HG03457 (cell line): ENCODE measurements around the gene AAMP.

Experiments used
- ATAC-seq: cut with Tn5 transposase; IDR thresholded peaks from one replicate; pipeline ENCODE4 v1.9.1; 2021; ENCODE audit warnings: moderate number of reproducible peaks; ENCODE audit not compliant: unreplicated experiment

AAMP gene

DNA sequence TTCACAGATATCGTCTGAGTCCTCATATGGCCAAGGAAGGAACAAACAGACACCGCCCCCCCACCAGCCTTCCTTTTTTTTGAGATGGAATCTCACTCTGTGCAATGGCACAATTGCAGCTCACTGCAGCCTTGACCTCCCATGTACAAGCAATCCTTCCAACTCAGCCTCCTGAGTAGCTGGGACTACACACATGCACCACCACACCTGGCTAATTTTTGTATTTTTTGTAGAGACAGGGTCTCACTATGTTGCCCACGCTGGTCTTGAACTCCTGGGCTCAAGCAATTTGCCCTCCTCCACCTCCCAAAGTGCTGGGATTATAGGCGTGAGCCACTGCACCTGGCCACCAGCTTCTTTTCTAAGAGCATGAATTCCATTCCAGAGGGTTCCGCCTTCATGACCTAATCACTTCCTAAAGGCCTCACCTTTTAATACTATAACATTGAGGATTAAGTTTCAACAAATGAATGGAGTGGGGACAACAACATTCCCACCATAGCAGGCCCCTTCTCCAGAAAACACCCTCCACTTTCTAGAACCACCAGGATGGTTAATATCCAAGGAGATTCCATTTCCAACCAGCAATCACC is 24.6 kb upstream of the AAMP start:
- no peak for ATAC-seq

DNA sequence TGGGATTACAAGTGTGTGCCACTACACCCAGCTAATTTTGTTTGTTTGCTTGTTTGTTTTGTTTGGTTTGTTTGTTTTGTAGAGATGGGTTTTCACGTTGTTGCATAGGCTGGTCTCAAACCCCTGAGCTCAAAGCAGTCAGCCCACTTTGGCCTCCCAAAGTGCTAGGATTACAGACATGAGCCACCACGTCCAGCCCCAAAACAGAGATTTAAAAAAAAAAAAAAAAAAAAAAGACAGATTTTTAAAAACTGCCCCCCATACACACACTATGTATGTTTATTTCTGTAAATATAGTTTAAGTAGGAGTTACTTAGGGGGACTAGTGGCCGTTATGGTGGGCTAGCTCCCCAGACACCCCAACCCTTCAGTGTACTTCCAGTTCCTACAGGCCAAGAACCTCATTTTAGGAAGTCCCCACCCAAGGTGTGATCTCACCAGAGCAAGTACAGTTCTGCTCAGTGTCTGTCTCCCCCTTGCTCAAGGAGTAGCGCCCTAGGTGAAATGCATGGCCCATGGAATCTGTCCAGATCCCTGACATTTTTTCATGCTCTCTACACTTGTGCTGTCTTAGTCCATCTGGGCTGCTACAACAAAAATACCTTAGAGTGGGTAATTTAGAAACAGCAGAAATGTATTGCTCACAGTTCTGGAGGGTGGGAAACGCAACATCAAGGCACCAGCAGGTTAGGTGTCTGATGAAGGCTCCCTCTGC is 23.9 kb upstream of the AAMP start:
- ATAC-seq, result no peak

DNA sequence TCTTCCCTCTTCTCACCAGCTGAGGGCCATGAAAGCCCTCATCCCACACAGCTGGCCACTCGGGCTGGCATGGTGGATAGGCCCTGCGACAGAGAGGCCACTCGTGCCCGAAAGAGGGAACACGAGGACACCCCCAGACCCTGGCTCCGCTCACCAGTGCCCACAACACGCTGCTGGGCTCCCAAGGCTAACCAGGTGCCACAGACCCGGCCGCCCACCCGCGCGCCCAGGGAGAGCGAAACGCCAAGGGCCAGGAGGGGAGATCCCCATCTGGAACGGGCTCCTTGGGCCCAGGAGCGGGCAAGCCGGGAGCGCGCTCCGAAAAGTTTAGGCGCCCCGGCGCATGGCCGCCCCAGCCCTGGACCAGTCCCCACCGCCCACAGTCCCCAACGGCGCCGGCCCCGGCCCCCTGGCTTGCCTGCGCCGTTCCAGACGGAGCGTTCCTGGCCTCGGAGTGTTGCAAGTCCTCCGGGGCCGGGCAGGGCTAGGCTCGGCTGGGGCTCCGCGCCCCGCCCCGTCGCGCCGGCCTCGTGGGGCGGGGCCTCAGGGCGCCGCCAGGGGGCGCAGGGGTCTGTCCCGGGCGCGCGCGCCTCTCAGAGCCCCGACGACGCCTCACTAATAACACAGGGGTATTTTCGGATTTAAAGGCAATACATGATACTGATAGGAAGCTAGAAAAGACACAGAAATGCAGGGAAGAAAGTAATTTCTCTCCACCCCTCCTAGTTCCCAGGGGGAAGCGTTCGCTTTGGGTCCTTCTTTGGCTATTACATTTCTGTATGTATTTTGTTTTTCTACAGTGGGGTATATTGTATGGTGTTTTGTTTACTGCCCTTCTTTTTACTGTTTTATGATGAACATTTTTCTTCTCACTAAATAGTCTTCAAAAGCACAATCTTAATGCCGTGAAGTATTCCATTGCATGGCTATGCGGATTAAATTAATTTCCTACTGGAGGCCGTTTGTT is 22.4 kb upstream of the AAMP start, which contains the start of gene TMBIM1:
Gene TMBIM1, minus strand, starts transcription at position 456 of the 967 bp plus-strand sequence. CDS start 10,362 bp downstream, outside the sequence.
- ATAC-seq, result peak; percentile 70

DNA sequence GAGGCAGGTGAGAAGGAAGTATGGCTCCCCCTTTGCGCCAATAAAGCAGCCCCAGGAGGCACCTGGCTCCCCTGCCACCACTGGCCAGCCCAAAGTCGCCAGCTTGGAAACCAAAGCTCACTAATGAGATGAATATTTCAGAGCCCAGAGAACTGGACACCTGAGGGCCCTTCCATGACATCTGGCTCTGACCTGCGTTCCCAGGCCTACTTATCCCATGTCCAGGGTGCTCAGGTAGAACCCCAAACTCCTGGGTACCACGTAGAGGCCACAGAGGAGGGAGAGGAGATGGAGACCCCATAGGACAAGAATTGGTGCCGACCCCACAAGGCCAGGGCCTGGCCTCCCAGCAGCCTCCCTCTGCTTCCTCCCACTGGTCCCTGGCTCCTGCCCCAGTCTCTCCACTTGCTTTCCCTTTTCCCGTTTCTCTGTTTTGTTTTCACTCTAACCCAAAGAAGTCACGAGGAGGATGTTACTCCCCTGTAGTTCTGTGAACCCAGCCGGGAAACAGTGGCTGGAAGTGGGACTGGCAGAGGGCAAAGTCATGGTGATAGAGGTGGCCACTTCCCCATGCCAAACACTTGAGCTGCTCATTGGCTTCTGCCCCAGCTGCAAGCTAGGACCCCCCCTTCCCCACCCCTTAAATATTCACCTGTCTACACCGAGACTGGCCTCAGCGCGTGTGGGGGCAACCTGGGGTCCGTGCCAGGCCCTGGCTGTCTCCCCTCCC is 21.5 kb upstream of the AAMP start:
- no peak for ATAC-seq

DNA sequence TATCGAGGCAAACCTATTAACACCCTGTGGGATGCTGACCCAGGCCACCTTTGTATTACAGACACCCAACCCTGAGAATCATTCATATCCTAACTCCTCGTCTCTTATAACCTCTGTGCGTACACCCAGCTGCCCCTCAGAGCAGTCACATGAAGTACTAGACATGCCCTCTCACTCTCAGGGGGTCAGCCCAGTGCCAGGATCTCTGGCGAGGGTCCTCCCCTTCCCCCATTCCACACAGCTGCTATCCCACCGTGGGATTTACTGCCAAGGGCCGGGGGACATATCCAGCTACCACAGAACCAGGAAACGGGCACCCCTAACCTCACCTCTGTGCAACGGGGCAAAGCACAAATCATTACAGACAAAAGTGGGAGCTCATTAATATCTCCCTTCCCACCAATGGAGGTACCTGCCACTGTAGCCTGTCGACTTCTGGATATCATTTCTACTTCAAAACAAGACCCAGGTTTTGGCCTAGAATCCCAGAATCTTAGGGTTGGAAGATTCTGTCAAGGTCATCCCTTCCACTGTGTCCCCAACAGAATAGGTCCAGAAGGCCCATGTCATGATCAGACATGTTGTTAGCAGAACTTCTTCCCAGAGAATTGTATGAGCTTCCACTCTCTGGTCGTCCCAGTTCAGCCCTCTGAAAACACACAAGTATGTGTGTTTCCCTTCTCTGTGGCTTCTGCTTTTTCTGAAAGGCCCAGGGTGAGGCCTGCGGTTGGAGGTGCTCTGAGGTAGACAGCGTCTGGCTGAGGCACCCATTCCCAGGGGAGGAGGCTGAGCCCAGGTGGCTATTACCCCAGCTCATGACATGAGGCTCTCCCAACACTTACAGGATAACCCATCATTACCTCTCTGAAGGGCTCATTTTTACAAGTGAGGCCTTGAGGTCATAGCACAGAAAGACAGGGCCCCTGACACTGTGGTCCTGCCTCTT is 20.7 kb upstream of the AAMP start:
- ATAC-seq, result peak; percentile 38

DNA sequence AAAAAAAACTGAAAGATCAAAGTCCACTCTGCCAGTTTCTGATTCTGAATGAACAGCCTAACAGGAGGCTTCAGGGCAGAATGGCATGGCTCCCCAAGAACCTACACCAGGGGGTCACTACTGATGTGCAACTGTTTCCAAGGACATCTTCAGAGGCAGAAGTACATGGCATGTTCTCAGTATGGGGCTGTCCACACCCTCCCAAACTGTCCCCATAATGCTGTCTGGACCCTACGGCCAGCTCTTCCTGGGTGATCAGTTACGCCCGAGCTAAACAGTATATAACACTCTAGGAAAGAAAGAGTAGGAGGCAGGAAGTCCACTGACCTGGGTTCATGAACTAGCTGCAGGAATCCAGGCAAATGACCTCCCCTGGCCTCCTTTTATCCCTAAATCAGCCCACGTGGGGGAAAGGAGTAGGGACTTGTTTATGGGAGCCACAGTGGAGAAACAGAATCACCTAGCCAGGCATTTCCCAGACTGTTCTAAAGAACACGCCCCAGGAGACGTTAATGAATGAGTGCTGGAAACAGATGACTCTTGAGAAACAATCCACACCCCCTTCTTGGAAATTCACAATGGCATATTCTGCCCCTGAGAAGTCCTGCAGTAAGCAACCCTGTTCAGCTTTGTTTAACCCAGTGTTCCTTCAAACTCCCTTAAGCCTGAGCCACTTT is 19.8 kb upstream of the AAMP start:
- ATAC-seq, result no peak

DNA sequence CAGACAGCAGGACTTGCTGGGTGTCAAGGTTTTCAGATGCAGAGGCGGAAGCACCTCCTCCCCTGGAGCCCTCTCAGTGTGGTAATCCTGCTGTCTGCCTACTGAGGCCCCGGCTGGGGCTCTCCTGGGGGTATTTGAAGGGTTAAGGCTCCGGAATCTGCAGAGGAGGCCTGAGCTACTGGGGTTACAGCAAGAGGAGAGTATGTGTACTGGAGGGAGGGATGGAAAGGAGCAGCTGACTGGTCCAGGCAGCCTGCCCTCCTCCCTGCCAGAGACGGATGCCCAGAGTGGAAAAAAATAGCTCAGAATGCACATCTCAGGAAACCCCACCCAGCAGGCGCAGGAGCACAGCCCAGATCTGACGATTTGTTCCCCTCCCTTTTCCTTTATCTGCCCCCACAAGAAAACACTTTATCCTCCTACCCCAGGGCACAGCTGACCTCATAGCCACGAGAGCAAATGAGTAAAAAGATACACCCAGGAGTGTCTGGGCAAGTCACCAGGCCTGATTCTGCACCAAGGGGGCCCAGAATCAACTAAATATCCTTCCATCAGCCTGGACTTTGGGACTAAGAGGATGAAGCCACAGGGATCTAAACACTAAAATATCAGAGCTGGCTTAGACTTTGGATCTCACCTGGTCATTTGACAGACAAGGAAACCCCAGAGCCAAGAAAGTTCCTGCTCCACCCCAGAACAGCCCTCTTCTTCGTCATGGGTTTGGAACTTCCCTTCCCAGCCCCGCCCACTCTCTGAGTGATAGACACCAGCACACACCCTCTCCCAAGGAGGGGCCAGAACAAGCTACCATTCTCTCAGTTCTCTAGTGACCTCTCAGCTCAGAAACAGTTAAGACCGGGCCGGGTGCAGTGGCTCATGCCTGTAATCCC is 16.9 kb upstream of the AAMP start:
- peak; percentile 55 for ATAC-seq

DNA sequence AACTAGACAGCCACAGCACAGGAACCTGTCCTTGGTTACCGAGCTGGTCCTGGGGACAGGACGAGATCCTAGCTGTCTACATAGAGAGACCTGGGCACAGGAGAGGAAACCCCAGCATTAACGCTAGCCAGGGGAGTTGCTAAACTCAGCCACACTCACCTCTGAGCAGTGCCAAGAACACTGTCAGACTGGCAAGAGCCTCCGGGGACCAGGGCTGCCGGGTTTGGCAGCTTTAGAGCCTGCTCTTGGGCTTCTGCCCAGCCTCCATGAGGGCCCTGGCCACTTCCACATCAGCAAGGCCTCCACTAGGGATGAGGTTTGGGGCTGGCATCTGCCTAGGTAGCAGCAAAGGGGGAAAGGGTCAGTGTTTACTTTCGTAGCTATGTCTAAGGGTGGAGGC is 15.7 kb upstream of the AAMP start:
- no peak for ATAC-seq

DNA sequence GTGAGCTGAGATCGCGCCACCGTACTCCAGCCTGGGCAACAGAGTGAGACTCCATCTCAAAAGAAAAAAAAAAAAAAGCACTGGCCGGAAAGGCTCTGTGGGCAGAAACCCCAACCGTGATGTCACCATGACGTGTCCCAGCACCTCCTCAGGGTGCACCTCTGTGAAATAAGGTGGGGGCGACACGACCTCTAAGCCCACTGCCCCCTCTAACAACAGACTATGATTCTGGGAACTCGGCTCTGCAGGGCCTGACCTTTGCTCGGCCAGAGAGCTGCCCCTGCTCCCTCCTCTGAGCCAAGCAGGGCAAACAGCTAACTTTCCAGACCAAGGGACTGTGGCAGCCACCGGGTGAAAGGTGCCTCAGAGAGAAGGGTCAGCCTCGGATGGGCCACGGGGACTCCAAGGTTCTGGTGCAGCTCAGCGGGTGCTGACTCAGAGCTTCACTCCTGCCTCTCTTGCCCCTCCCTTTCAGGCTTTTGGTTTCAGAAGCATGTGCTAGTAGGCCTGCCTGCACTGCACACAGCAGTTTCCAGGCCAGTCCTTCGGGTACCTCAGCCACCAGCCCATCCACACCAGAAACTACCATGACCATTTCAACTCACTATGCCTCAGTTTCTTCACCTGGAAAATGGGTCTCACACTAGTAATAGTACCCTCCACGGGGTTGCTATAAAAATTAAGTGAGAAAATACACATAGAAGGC is 14.3 kb upstream of the AAMP start:
- ATAC-seq, result no peak

DNA sequence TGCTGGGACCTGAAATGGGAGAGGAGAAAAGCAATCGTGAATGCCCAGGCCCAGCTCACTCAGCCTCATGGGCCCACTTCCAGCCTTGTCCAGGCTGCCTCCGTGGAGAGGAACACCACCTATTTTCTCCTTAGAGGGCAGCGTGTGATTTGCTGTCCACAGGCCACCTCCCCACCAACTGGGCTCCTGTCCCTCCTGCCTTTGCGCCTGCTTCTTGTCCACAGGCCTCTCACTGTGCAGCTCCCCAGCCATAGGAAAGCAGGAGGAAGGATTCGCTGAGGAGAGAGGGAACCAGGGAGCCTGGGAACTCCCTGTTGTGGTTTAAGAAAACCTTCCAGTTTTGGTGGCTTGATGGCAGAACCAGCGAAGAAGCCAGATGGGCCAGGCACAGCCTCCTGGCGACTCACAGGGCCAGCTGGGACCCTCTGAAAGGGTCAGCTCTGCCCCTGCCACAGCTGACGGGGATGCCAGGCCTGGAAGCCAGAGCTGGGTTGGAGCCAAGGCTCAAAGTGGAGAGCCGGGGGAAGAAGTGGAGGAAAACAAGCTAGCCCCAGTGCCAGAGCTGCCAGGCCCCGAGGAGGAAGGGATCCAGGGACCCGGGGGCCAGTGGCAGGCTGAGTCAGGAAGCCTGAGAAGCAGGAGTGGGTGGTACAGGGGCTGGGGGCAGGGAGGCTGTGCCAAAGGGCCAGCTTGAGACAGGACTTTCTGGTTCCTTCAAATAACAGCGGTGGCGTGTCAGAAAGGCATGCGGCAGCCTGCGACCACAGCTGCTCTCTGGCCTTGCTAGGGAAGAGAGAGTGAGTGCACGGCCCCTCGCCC is 12.4 kb upstream of the AAMP start:
- ATAC-seq, result no peak

DNA sequence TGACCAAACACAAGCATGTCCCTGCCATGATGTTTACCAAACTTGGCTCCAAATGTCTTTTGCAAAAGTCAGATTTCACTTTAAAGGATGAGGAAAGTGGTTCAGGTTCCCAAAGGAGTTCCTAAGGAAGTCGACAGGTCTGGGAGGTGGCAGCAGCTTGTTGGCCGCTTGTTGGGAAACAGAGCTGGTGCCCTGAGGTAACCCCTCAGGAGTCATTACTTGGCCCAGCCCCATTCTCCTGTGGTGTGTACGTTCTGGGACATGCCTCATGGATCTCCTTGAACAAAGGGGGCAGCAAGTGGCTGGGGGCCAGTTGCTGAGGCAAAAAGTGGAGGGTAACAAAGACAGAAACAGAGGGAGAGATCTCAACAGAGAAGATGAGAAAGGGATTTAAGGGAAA is 11.5 kb upstream of the AAMP start:
- no peak for ATAC-seq

DNA sequence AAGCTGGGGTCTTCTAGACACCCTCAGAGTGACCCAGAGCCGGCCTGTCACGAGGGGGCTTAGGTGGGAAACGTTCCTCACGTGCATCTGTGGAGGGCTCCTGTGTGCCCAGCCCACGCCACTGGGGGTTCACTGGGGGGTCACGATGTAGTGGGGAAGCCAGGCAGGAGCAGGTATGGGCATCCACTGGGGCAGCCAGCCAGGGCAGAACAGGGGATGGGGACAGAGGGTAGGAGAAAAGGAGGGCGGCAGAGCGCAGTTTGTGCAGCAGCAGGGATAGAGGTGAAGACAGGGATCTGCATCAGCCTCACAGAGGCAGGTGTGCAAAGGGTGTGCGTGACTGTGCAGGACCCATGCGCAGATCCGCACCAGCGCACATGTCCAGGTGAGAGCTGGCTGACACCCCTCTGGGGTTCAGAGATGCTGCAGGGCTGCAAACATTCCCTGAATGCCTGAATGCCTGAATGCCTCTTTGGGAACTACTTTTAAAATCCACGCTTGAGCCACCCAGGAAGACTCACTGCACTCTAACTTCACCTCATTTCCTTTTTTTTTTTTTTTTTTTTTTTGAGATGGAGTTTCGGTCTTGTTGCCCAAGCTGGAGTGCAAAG is 10.4 kb upstream of the AAMP start:
- ATAC-seq, result no peak

DNA sequence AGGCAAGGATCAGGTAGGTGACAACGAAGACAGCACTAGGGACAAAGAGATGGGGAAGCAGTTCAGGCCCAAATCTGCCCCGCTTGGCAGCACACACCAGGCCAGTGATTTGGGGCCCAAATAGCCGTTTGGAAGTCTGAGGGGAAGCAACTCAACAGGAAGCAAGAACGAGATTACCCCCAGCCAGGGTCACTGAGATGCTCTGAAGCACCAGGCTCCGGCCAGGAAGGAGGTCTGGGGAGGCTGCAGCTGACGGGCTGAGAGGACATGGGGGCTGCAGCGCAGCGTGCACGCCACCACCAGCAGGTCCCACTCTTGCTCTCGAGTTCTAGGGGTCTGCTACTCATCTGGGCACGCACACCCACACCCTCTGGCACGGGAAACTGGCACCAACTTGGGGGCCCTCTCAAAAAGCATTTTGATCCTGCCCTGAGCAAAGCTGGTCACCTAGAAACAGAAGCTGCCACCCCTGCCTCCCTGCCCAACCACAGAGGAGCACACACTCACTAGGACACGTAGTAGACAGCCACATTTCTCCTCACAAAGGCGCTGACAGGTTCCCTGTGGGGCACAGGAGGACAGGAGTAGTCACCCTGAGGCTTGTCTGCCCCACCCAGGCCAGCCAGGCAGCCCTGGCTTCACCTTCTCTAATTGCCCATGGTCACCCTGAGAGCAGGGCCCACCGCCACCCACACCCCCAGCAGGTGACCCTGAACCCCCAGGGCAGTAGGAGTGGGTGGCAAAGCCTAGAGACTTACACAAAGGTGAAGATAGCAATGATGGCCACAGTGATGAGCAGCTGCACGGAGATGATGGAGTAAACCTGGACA is 8.8 kb upstream of the AAMP start:
- ATAC-seq, result no peak

DNA sequence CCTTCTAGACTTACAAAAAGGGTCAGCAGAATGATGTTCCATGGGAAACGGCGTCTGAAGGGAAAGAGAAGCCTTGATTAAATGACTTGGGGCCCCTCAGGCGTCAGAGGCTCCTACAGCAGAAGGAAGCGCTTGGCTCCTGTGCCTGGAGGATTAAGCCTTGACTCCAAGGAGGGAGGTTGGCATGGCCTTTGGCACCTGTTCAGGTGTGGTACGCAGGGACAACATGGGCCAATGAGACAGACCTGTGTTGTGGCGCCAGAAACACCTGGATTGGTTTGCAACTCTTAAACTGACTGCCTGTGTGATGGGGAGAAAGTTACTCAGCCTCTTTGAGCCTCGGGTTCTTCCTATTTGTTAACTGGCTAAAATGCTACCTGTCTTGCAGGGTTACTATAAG is 8.0 kb upstream of the AAMP start:
- no peak for ATAC-seq

DNA sequence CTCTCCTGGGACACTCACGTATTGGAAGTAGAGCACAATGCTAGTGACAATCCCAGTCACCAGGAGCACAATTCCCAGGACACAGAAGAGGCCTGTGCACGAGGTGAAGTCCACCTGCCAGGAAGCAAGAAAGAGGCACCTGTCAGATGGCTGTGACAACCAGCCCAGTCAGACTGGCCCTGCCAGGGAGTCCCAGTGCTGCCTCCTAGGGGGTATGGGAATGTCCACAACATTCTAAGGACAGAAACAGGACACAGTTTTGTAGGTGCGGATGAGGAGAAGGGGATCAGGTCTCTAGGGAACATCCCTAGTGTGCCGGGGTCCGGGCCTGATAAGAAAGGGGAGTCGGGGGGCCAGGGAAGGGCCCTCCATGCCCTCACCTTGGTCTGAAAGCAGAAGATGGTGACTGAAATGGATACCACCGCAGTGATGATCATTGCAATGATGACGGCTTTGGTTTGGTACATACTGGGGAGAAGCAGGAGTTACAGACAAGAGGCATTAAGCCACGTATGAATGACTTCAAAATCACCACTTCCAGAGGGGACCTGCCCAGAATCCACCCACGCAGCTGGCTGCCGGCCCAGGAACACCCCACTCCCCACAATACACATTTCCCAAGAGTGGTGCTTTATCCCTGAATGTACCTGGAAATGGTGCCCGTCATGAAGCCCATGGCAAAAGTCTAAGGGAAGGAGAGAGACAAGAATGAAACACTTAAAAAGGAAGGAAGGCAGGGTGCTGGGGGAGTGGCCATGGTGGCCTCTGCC is 7.2 kb upstream of the AAMP start:
- no peak for ATAC-seq
